CD4-positive, alpha-beta T cell treated with Interleukin-2 at 100 ng/mL for 4 hours (primary cell): Measurements from ENCODE around the gene MED31.
"Not testable (repeated sequence)": the region's sequence is repeated elsewhere in the genome, so short reads cannot be mapped to it uniquely, and the experiment has no call there.

ENCODE experiments used
- DNase-seq: peaks from one replicate; pipeline ENCODE4 v3.0.0-alpha.2; 2020; ENCODE audit warnings: low spot score

Gene MED31

DNA sequence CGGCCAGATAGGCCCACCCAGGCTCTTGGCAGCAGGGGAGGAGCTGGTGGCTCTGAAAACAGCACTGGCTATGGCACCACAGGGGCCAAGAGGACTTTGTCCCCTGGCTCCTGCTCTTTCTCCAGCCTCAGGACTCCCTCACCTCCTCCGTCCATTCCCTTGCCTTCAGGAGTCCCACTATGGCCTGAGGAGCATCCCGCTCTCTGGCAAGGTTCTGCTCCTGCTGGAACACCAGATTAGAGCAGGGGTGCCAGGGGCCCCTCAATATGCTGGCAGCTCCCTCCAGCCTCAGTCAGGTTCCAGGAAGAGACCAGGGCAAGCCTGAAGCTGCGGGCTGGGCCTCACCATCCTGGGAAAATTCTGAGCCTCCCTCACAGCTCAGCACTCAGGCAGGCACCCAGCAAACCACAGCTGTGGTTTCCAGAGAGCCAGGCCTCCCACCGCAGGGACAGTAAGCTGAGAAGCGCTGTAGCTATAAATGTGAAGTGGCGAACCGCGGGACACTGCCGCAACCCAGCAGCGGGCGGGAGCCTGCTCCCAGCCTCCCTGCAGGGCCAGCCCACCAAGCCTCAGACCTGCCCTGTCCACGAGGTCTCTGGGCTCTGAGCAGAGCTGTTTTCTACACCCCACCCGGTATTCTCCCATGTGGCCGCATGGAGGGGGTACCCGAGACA, 25.9 kb upstream of the MED31 start:
- DNase-seq, result no peak

- DNase-seq, result no peak
Observed at GRCh38 chr17:6676802-6677157, 25.4 kb upstream of the MED31 start.

- no peak for DNase-seq
Observed at GRCh38 chr17:6675201-6675825, 23.9 kb upstream of the MED31 start.

DNA sequence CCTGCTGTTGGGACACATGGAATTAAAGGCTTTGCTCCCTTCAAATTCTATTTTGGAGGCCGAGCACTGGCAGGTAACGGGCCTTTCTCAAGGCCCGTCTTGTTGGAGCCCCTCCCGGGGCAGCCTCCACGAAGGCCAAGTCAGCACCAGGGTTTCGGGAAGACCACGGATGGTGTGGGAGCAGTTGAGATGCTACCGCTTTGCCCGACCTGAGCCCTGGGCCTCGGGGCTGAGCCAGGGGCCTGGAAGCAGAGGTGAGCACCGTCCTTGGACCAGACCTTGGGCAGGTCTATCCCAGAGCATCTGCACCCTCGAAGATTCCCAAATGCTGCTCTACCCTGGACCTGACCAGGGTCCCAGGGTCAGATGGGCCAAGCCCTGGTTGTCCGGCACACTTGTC, 23.2 kb upstream of the MED31 start:
- no peak for DNase-seq

DNA sequence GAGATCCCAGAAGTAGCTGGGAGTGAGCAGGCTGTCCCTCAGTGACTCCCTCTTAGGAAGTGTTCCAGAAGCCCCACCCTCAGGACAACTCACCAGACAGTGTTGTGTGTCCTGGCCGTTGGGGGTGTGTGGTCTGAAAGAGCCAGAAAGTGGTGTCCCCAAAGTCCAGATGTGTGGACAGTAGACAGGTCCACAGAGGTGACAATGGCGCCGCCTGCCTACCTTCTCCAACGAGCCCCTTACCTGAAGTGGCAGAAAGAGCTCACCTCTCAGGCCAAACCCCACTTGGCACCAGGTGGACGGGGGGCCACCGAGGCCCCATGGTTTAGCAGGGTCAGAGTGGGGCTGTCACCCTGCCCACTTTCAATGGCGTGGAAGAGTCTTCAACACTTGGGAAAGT, 20.0 kb upstream of the MED31 start:
- no peak for DNase-seq

DNA sequence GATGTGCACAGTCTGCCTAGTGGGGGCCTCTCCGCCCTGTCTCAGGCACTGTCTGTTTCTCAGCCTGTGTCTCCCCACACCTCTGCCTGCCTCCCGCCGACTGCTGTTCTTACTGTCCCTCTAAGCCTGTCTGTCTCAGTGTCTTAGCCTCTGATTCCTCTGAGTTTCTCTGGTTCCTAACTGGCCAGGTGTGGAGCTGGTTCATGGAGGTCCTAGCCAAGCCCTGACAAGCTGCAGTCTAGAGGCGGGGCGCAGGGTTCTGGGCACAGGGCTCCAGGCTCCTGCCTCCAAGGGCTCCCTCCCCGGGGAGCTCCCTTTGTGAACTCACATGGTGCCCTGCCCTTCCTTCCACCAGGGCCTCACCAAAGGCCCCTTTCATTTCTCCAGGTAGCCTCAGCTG, 19.6 kb upstream of the MED31 start:
- DNase-seq, result no peak

DNA sequence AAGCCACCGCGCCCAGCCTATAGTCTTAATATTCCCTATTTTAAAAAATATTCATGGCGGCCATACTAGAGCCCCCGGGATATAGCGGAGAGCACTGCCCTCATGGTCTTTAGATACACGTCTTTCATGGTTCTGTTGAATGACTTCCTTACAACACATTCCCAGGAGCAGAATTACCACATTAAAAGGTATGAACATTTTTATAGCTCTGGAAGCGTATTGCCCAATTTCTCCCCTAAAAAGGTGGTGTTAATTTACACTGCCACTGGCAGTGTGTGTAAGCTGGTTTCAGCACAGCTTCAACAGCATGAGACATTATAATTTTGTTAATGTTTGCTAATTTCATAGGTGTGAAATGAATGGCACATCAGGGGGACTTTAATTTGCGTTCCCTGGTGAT, 19.2 kb upstream of the MED31 start:
- no peak for DNase-seq

DNA sequence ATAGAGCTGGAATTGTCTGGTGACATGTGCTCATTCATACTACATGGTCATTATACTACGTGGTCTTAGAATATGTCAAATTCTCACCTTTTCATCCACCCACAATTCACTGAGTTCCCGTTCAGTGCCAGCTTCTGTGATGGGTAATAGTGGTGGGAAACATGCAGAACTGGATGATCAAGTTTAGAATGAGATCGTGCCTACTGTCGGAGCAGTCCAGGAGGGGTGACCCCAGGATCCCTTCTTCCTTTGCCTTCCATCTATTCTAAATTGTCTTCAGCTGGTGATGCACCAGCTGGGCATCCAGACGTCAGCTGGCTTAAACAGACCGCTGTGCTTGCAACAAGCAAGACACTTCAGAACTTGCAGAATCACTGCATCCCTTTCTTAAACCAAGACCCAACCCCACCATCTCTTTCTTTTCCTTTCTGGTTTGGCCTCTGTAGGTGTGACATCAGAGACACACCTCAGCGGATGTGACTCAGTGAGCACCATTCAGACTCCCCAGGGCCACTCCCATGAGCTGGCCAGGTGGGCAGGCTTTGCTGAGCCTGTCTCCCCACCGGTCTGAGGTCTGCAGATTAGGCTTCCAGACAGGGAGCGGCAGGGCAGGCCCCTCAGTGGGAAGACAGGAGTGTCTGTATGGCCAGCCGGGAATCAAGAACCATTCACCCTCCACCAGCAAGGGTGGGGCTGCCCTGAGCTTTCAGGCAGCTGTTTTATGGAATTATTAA, 18.2 kb upstream of the MED31 start:
- no peak for DNase-seq

DNA sequence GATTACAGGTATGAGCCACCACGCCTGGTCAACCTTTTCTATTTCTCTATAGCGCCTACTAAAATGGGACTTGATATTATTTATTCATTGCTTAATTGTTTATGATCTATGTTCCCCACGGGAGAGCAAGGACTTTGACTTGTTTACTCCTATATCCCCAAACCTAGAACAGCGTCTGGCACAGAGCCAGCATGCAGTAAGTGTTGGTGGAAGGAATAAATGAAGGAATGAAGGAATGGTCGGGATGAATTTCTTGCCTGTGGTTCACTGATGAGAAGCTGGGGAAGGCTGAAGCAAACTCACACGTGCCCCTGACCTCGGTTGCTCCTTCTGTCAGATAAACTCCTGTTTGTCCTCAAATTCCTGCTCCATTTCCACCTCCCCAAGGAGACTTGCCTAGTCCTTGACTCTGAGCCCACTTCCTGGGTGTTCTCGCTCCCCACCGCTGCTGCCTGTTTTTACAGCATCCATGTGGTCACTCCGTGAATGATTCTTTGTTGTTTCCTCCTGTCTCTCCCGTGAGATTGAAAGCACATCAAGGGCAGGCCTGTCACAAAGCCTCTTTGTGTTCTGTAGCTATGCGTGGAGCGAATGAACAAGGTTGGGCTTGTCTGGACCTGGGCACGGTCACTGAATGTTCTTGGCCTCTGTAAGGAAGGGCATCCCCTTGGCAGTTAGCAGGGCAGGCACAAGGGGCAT, 17.5 kb upstream of the MED31 start:
- no peak for DNase-seq

- DNase-seq, result no peak
Observed at GRCh38 chr17:6668219-6668618, 16.8 kb upstream of the MED31 start.

DNA sequence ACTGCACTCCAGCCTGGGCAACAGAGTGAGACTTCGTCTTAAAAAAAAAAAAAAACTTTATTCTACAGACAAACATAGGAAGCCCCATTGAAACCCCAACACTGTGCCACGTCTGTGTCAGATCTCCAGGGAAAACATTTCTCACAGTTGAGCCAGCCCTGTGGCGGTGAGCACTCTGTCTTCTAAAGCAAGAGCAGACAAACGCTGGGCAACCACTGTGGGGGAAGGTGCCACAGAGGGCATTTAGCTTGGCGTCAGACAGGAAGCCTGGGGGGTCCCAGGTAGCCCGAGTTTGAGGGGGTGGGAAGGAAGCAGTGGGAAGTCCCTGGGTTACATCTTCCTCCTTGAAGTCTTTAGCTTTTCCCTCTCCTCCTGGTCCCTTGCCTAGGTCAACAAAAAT, 16.1 kb upstream of the MED31 start:
- no peak for DNase-seq

DNA sequence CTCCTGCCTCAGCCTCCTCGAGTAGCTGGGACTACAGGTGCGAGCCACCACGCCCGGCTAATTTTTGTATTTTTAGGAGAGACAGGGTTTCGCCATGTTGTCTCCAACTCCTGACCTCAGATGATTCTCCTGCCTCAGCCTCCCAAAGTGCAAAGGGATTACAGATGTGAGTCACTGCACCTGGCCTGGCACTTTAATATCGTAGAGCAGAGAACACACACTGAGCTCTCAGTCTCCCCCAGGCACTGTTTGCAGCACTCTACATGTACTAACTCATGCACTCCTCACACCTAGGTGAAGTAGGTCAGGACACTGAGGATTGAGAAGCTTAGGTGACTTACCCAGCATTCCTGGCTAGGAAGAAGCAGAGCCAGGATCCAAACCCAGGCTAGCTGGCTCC, 15.2 kb upstream of the MED31 start:
- no peak for DNase-seq

- DNase-seq, result peak; percentile 51
Observed at GRCh38 chr17:6666077-6666521, 14.7 kb upstream of the MED31 start.

DNA sequence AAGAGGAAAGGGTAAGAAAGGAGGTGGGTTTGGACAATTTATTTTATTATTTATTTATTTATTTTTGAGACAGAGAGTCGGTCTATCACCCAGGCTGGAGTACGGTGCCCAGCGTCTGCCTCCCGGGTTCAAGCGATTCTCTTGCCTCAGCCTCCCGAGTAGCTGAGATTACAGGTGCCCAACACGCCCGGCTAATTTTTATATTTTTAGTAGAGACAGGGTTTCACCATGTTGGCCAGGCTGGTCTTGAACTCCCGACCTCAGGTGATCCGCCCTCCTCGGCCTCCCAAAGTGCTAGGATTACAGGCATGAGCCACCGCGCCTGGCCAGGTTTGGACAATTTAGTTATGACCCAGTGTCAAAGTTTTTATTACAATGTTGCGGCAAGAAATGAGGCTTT, 11.8 kb upstream of the MED31 start:
- not testable (repeated sequence) for DNase-seq

GRCh38 chr17:6661464-6661848, 10.1 kb upstream of the MED31 start:
- DNase-seq, result no peak

DNA sequence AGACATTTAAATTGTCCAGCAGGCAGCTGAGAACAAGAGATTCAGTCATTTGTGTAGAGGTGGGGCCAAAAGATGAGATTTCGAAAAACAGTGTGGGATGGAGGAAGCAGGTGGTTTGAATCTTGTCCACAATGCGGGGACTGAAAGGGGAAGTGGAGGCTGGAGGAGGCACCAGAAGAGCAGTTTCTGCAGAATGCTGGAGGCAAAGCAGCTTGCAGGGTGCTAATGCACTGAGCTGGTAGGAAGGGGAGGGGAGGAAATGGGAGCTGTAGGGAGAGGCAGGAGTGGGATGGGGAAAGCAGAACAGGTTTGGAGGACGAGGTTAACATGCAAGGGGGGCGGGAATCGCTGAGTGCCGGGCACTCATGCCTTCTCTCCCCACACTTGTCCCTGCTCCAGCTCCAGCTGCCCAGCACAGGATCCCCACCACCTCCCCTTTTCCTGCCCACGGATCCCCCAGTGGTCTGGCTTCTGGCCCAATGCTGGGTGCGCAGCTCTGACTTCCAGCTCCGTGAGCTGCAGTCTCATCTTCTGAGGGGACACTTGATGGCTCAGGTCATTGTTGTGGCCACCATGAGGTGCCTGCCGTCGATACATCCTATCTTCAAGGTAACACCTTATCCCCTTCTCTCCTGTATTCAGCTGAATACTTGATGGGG, 9.5 kb upstream of the MED31 start:
- DNase-seq, result no peak

GRCh38 chr17:6660101-6660500, 8.7 kb upstream of the MED31 start:
- DNase-seq, result no peak

DNA sequence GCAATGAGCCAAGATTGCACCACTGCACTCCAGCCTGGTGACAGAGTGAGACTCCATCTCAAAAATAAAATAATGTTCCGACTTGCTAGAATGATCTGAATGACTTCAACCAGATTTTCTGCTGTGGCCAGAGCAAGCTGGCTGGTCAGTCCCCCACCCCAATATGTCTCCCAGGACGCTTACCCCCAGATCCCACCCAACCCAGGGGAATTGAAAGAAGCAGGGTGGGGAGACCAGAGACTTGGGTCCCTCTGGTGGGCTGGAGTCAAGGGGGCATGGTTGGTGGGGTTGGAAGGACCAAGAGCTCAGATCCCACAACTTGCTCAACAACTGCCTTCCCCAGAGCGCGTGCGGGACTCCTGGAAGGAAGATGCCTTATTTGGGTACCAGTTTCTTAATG, 7.0 kb upstream of the MED31 start:
- DNase-seq, result not testable (repeated sequence)

DNA sequence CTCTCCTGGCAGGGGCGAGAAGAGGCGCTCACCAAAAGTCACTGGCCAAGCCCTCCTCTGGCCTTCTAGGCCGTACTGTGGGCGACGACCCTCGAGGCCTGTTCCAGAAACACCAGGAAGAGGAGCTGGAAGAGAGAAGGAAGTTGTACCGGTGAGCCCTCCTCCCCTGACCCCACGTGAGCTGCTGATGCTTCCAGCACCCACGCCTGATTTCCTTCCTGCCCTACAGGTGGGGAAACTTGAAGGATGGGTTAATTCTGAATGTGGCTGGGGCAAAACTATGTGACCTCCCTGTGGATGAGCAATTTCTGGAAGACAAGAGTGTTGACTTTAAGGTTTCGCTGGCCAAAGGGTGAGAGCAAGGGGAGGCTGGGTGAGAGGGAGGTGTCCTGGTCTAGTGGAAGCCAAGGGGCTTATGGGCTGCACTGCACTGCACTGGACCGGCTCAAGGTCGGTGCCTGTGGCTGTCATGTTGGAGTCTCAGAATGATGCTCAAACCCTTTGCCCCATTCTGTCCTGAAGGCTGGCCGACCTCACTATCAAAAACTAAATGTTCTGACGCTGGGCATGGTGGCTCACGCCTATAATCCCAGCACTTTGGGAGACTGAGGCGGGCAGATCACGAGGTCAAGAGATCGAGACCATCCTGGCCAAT, 6.4 kb upstream of the MED31 start:
- DNase-seq, result no peak

GRCh38 chr17:6656797-6657632, 5.6 kb upstream of the MED31 start:
- DNase-seq, result peak; percentile 55
